GM13976 (cell line): ENCODE results near the gene NKAIN2.

ENCODE experiments used
- DNase-seq: peaks from one replicate; pipeline ENCODE4 v3.0.0; 2012; ENCODE audit warnings: low spot score
- CTCF ChIP-seq: IDR thresholded peaks from 2 replicates; pipeline ENCODE4 v1.5.1; 2012; ENCODE audit warnings: borderline replicate concordance, mild to moderate bottlenecking; ENCODE audit not compliant: insufficient read depth; ENCODE audit errors: extremely low read depth, missing control alignments, control extremely low read depth
- in situ Hi-C: fragments of 300-500 bp; cut with MboI; formaldehyde crosslinking; loops from one replicate; pipeline ENCODE4 v1.12.0; 2022; ENCODE audit warnings: low sequenced_read_pairs, mixed read lengths, inconsistent platforms; ENCODE audit not compliant: unreplicated experiment

The NKAIN2 gene

GRCh38 chr6:124490122-124490521 lies 686.5 kb downstream of the NKAIN2 start:
- in situ Hi-C loops, result no loop called here
- DNase-seq, result no peak
- TF ChIP-seq CTCF, result no peak

- TF ChIP-seq CTCF, result no peak
- in situ Hi-C loops, result no loop called here
- DNase-seq, result no peak
Observed at GRCh38 chr6:124493259-124493658, 689.6 kb downstream of the NKAIN2 start.

- in situ Hi-C loops, result no loop called here
- no peak for DNase-seq
- TF ChIP-seq CTCF, result no peak
Observed at GRCh38 chr6:124494956-124495664, 691.4 kb downstream of the NKAIN2 start.

- no peak for DNase-seq
- in situ Hi-C loops, result no loop called here
- no peak for TF ChIP-seq CTCF
Observed at GRCh38 chr6:124495665-124496190, 692.1 kb downstream of the NKAIN2 start.

GRCh38 chr6:124496334-124496733 lies 692.7 kb downstream of the NKAIN2 start:
- DNase-seq, result no peak
- TF ChIP-seq CTCF, result no peak
- in situ Hi-C loops, result no loop called here

- TF ChIP-seq CTCF, result no peak
- in situ Hi-C loops, result no loop called here
- no peak for DNase-seq
Observed at GRCh38 chr6:124512431-124512830, 708.8 kb downstream of the NKAIN2 start.

- DNase-seq, result no peak
- in situ Hi-C loops, result no loop called here
- no peak for TF ChIP-seq CTCF
Observed at GRCh38 chr6:124517339-124517738, 713.7 kb downstream of the NKAIN2 start.
